Stimulated activated CD4-positive, alpha-beta T cell treated with anti-CD3 and anti-CD28 coated beads, Interleukin-1b, Interleukin-23, amount 100 ng/mL, for 24 hours (primary cell): ENCODE data around the gene LRRC25.

Source experiments
- DNase-seq, 4 experiments: peaks; one replicate each; pipeline ENCODE4 v3.0.0-alpha.2; 2020; ENCODE audit warnings: low read depth in 4 of 4, low spot score in 1 of 4

LRRC25 gene

GRCh38 chr19:18397242-18398202 lies at the start of gene LRRC25:
TSS of gene LRRC25 (minus strand) at chr19:18397622. CDS start at chr19:18396963, 659 bp downstream.
- no peak for DNase-seq

GRCh38 chr19:18446811-18447359 lies 49.5 kb upstream of the LRRC25 start:
- no peak for DNase-seq

- no peak for DNase-seq
These were observed 48.9 kb upstream of the LRRC25 start for GRCh38 chr19:18446145-18446810.

GRCh38 chr19:18445262-18445948 lies 48.0 kb upstream of the LRRC25 start:
- DNase-seq = no peak

GRCh38 chr19:18444513-18444912 lies 47.1 kb upstream of the LRRC25 start:
- DNase-seq = no peak

- no peak for DNase-seq
These were observed 46.4 kb upstream of the LRRC25 start for GRCh38 chr19:18443831-18444230.

- DNase-seq = no peak
These were observed 46.0 kb upstream of the LRRC25 start for GRCh38 chr19:18443406-18443805.

- no peak for DNase-seq
These were observed 45.5 kb upstream of the LRRC25 start for GRCh38 chr19:18442941-18443340.

- no peak for DNase-seq
These were observed 44.7 kb upstream of the LRRC25 start for GRCh38 chr19:18441804-18442788.

GRCh38 chr19:18440936-18441803 lies 43.7 kb upstream of the LRRC25 start:
- no peak for DNase-seq

- DNase-seq = no peak
These were observed 43.0 kb upstream of the LRRC25 start for GRCh38 chr19:18440415-18440877.

GRCh38 chr19:18439910-18440237 lies 42.5 kb upstream of the LRRC25 start:
- no peak for DNase-seq

GRCh38 chr19:18439025-18439909 lies 41.8 kb upstream of the LRRC25 start:
- DNase-seq = no peak

- no peak for DNase-seq
These were observed 41.1 kb upstream of the LRRC25 start for GRCh38 chr19:18438331-18439024.

GRCh38 chr19:18437491-18438330 lies 40.3 kb upstream of the LRRC25 start, which contains the start of gene ISYNA1:
TSS of gene ISYNA1 (minus strand) at chr19:18438133. CDS start at chr19:18437979, 154 bp downstream.
- DNase-seq = peak in 1 of 4 experiments; percentile 25

GRCh38 chr19:18436671-18437490 lies 39.5 kb upstream of the LRRC25 start:
- DNase-seq = peak in 2 of 4 experiments; percentile 46 to 65
